HepG2 (cell line): ENCODE results near the gene TRMT112. TPM values are rescaled to one million over a fixed set of nuclear protein-coding genes. Genes with fewer than 3 reads are reported as not detected.

ENCODE experiments used
- ARNT ChIP-seq: fragments of 450-650 bp; IDR thresholded peaks from 2 replicates; pipeline ENCODE4 v1.6.1; 2017
- BCL6 ChIP-seq: IDR thresholded peaks from 2 replicates; pipeline ENCODE4 v1.6.1; 2016; ENCODE audit warnings: missing genetic modification reagents, missing compliant biosample characterization
- FOSL2 ChIP-seq: sonication (generic); formaldehyde crosslinking; IDR thresholded peaks from 2 replicates; pipeline ENCODE4 v1.4.0; 2020; ENCODE audit warnings: missing genetic modification reagents
- MED1 ChIP-seq: sonication (generic); formaldehyde crosslinking; IDR thresholded peaks from 2 replicates; pipeline ENCODE4 v1.4.0; 2020; ENCODE audit warnings: missing genetic modification reagents
- NAIF1 ChIP-seq: sonication (generic); formaldehyde crosslinking; IDR thresholded peaks from 2 replicates; pipeline ENCODE4 v1.5.0; 2020; ENCODE audit warnings: mild to moderate bottlenecking, missing genetic modification reagents, borderline replicate concordance
- NCOA1 ChIP-seq: sonication (generic); formaldehyde crosslinking; IDR thresholded peaks from 2 replicates; pipeline ENCODE4 v1.9.0; 2021; ENCODE audit warnings: missing genetic modification reagents
- NR1H2 ChIP-seq: sonication (generic); formaldehyde crosslinking; IDR thresholded peaks from 2 replicates; pipeline ENCODE4 v1.8.1; 2022; ENCODE audit warnings: low read depth, missing genetic modification reagents, borderline replicate concordance
- NRL ChIP-seq: sonication (generic); formaldehyde crosslinking; IDR thresholded peaks from 2 replicates; pipeline ENCODE4 v1.5.0; 2020; ENCODE audit warnings: missing genetic modification reagents, mild to moderate bottlenecking, moderate library complexity, borderline replicate concordance
- PLRG1 ChIP-seq: fragments of 450-650 bp; conservative IDR thresholded peaks from 2 replicates; pipeline ENCODE4 v1.6.1; 2016
- PPARG ChIP-seq: conservative IDR thresholded peaks from 2 replicates; pipeline ENCODE4 v1.6.1; 2016; ENCODE audit warnings: missing biosample characterization, missing genetic modification reagents
- SAFB2 ChIP-seq: sonication (generic); formaldehyde crosslinking; IDR thresholded peaks from 2 replicates; pipeline ENCODE4 v1.5.1; 2020; ENCODE audit warnings: missing genetic modification reagents, low read depth, mild to moderate bottlenecking, borderline replicate concordance
- SMAD9 ChIP-seq: sonication (generic); formaldehyde crosslinking; IDR thresholded peaks from 2 replicates; pipeline ENCODE4 v1.5.1; 2020; ENCODE audit warnings: mild to moderate bottlenecking, missing genetic modification reagents
- SMYD3 ChIP-seq: sonication (generic); formaldehyde crosslinking; IDR thresholded peaks from 2 replicates; pipeline ENCODE4 v1.8.1; 2023; ENCODE audit warnings: mild to moderate bottlenecking, missing genetic modification reagents
- SOX6 ChIP-seq, 2 experiments: fragments of 450-650 bp in 1 of 2; sonication (generic) in 1 of 2; formaldehyde crosslinking in 1 of 2; IDR thresholded peaks; 2 replicates each; pipeline versions ENCODE4 v1.4.0 to v1.6.1; 2017 to 2020; ENCODE audit warnings: antibody characterized with exemption in 1 of 2, mild to moderate bottlenecking in 1 of 2, missing genetic modification reagents in 1 of 2
- SP5 ChIP-seq: IDR thresholded peaks from 2 replicates; pipeline ENCODE4 v1.6.1; 2016; ENCODE audit warnings: low read depth, borderline replicate concordance
- ZBTB7A ChIP-seq: sonication (generic); formaldehyde crosslinking; IDR thresholded peaks from 2 replicates; pipeline ENCODE4 v1.8.0; 2022; ENCODE audit warnings: mild to moderate bottlenecking, missing genetic modification reagents
- ZKSCAN5 ChIP-seq: sonication (generic); formaldehyde crosslinking; IDR thresholded peaks from 2 replicates; pipeline ENCODE4 v1.5.1; 2020; ENCODE audit warnings: mild to moderate bottlenecking, missing genetic modification reagents
- ZMYM2 ChIP-seq: sonication (generic); formaldehyde crosslinking; IDR thresholded peaks from 2 replicates; pipeline ENCODE4 v1.8.0; 2022; ENCODE audit warnings: mild to moderate bottlenecking, missing genetic modification reagents
- ZNF7 ChIP-seq: IDR thresholded peaks from 2 replicates; pipeline ENCODE4 v1.6.1; 2016; ENCODE audit warnings: missing biosample characterization, missing genetic modification reagents
- polyA plus RNA-seq, 8 experiments: library from polyadenylated mRNA; depleted of rRNA in 3 of 8; stranded (reverse) in 7 of 8; unstranded in 1 of 8; fragments of >200 nt; fragmentation: Illumina TruSeq in 4 of 8; extraction: Trizol in 4 of 8; gene quantifications; 2 replicates each; pipeline versions ENCODE4 v1.2.1 to v1.2.3, GENCODE V29; 2011 to 2016; ENCODE audit warnings: low read depth in 4 of 8, missing spikeins in 1 of 8, mixed read lengths in 1 of 8; ENCODE audit not compliant: insufficient read depth in 1 of 8
- total RNA-seq, 5 experiments: library from RNA; depleted of rRNA; stranded (reverse); fragments of >200 nt; fragmentation: Illumina TruSeq; extraction: Trizol; gene quantifications; 2 replicates each; pipeline ENCODE4 v1.2.3, GENCODE V29; 2016; ENCODE audit warnings: low read depth in 1 of 5
- TF ChIP-seq, protein P1 (sequence below): sonication (generic); formaldehyde crosslinking; IDR thresholded peaks from 2 replicates; pipeline ENCODE4 v1.4.0; 2020; ENCODE audit warnings: missing genetic modification reagents
- TF ChIP-seq, protein P2 (sequence below): sonication (generic); formaldehyde crosslinking; IDR thresholded peaks from 2 replicates; pipeline ENCODE4 v1.4.0; 2020; ENCODE audit warnings: mild to moderate bottlenecking, missing genetic modification reagents
- TF ChIP-seq, protein P3 (sequence below): sonication (generic); formaldehyde crosslinking; IDR thresholded peaks from 2 replicates; pipeline ENCODE4 v1.4.0; 2020; ENCODE audit warnings: mild to moderate bottlenecking, missing genetic modification reagents
- TF ChIP-seq, protein P4 (sequence below): sonication (generic); formaldehyde crosslinking; IDR thresholded peaks from 2 replicates; pipeline ENCODE4 v1.4.0; 2020; ENCODE audit warnings: missing genetic modification reagents
- TF ChIP-seq, protein P5 (sequence below): sonication (generic); formaldehyde crosslinking; IDR thresholded peaks from 2 replicates; pipeline ENCODE4 v1.8.0; 2022; ENCODE audit warnings: low read depth, missing genetic modification reagents

The TRMT112 gene
- total and polyA plus RNA-seq, 2 of the 13 experiments (the other 11 are each of a cell fraction or from before 2014, with no cell fraction given): 186 to 409 TPM

DNA sequence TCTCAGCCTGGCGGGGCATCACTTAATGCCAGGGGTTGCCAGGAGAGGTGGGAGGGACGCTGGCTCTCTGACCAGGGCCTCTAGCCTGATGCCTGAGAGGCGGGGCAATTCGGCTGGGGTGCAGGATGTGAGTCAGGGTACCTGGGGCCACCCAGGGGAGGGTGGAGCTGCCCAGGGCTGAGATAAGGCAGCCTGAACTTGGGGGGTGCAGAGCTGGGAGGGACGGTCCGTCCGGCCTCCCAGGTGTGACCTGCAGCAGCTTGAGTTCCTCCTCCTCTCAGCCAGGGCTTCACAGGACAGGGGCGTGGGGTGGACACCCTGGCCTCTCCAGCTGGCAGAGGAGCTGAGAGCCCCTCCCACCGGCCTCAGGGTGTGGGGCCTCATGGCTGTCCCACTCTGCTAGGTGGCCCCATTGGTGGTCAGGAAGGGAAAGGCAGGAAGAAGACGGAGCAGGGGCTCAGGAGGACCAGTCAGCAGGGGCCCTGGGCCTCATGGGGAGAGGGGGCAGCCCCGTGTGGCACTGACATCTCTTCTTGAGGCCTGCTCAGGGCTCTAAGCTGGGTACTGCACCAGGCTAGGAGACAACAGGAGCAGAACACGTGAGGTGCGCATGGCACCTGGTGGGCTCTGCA, 40.7 kb upstream of the TRMT112 start (continued):
- peak; percentile 21; the same call in 1 of the 2 replicates for TF ChIP-seq NRL (CRISPR knock-in tag)
- TF ChIP-seq PPARG: no peak
- no peak for TF ChIP-seq BCL6 (CRISPR knock-in tag)
- no peak for TF ChIP-seq PLRG1
- TF ChIP-seq, protein P1, sequence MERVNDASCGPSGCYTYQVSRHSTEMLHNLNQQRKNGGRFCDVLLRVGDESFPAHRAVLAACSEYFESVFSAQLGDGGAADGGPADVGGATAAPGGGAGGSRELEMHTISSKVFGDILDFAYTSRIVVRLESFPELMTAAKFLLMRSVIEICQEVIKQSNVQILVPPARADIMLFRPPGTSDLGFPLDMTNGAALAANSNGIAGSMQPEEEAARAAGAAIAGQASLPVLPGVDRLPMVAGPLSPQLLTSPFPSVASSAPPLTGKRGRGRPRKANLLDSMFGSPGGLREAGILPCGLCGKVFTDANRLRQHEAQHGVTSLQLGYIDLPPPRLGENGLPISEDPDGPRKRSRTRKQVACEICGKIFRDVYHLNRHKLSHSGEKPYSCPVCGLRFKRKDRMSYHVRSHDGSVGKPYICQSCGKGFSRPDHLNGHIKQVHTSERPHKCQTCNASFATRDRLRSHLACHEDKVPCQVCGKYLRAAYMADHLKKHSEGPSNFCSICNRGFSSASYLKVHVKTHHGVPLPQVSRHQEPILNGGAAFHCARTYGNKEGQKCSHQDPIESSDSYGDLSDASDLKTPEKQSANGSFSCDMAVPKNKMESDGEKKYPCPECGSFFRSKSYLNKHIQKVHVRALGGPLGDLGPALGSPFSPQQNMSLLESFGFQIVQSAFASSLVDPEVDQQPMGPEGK (CRISPR knock-in tag): peak; percentile 52
- no peak for TF ChIP-seq SMYD3
- no peak for TF ChIP-seq SMAD9
- peak; percentile 28; the same call in 1 of the 2 replicates for TF ChIP-seq ZBTB7A (CRISPR knock-in tag)
- TF ChIP-seq, protein P2, sequence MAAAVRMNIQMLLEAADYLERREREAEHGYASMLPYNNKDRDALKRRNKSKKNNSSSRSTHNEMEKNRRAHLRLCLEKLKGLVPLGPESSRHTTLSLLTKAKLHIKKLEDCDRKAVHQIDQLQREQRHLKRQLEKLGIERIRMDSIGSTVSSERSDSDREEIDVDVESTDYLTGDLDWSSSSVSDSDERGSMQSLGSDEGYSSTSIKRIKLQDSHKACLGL: peak; percentile 53; the same call in 1 of the 2 replicates
- TF ChIP-seq, protein P3, sequence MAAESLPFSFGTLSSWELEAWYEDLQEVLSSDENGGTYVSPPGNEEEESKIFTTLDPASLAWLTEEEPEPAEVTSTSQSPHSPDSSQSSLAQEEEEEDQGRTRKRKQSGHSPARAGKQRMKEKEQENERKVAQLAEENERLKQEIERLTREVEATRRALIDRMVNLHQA (CRISPR knock-in tag): no peak
- TF ChIP-seq NR1H2 (CRISPR knock-in tag): no peak
- TF ChIP-seq SAFB2: no peak
- no peak for TF ChIP-seq MED1
- no peak for TF ChIP-seq ZNF7 (CRISPR knock-in tag)
- no peak for TF ChIP-seq ZMYM2
- TF ChIP-seq, protein P4, sequence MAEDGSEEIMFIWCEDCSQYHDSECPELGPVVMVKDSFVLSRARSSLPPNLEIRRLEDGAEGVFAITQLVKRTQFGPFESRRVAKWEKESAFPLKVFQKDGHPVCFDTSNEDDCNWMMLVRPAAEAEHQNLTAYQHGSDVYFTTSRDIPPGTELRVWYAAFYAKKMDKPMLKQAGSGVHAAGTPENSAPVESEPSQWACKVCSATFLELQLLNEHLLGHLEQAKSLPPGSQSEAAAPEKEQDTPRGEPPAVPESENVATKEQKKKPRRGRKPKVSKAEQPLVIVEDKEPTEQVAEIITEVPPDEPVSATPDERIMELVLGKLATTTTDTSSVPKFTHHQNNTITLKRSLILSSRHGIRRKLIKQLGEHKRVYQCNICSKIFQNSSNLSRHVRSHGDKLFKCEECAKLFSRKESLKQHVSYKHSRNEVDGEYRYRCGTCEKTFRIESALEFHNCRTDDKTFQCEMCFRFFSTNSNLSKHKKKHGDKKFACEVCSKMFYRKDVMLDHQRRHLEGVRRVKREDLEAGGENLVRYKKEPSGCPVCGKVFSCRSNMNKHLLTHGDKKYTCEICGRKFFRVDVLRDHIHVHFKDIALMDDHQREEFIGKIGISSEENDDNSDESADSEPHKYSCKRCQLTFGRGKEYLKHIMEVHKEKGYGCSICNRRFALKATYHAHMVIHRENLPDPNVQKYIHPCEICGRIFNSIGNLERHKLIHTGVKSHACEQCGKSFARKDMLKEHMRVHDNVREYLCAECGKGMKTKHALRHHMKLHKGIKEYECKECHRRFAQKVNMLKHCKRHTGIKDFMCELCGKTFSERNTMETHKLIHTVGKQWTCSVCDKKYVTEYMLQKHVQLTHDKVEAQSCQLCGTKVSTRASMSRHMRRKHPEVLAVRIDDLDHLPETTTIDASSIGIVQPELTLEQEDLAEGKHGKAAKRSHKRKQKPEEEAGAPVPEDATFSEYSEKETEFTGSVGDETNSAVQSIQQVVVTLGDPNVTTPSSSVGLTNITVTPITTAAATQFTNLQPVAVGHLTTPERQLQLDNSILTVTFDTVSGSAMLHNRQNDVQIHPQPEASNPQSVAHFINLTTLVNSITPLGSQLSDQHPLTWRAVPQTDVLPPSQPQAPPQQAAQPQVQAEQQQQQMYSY (CRISPR knock-in tag): no peak
- TF ChIP-seq ZKSCAN5 (CRISPR knock-in tag): no peak
- TF ChIP-seq NAIF1: 0 out of 2 replicates have a peak, but pooled peaks have one; percentile 38
- peak; percentile 80 for TF ChIP-seq FOSL2 (CRISPR knock-in tag)
- TF ChIP-seq, protein P5, sequence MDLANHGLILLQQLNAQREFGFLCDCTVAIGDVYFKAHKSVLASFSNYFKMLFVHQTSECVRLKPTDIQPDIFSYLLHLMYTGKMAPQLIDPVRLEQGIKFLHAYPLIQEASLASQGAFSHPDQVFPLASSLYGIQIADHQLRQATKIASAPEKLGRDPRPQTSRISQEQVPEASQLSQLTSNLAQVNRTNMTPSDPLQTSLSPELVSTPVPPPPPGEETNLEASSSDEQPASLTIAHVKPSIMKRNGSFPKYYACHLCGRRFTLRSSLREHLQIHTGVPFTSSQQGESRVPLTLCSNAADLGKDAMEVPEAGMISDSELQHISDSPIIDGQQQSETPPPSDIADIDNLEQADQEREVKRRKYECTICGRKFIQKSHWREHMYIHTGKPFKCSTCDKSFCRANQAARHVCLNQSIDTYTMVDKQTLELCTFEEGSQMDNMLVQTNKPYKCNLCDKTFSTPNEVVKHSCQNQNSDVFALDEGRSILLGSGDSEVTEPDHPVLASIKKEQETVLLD (CRISPR knock-in tag): no peak
- no peak for TF ChIP-seq SOX6 (IDR thresholded peaks at IDR 0.05)
- TF ChIP-seq SOX6 (CRISPR knock-in tag; IDR thresholded peaks at IDR 0.05): peak; percentile 30; the same call in 1 of the 2 replicates
- TF ChIP-seq ARNT: no peak
- TF ChIP-seq SP5 (CRISPR knock-in tag): peak; percentile 39; the same call in 1 of the 2 replicates
- no peak for TF ChIP-seq NCOA1 (CRISPR knock-in tag)
